Tibial nerve (tissue), 4 donors: Measurements from ENCODE around the gene CINP. TPM values are rescaled to one million over a fixed set of nuclear protein-coding genes. Genes with fewer than 3 reads are reported as not detected.
"Not testable (repeated sequence)": the region's sequence is repeated elsewhere in the genome, so short reads cannot be mapped to it uniquely, and the experiment has no call there.

Source experiments
- DNase-seq, 2 donors: peaks; one replicate each; pipeline ENCODE4 v3.0.0-alpha.2; 2019; ENCODE audit warnings: low spot score in 2 of 2
- H3K27ac ChIP-seq, 4 donors: fragments of 200-600 bp; sonication (generic) in 3 of 4; one replicate each; pipeline ENCODE4 v1.5.1; 2017 to 2019; ENCODE audit warnings: mild to moderate bottlenecking in 1 of 4
- H3K27me3 ChIP-seq, 2 donors: fragments of 200-600 bp; sonication (generic) in 1 of 2; one replicate each; pipeline versions ENCODE4 v1.5.1 to v1.6.0; 2017 to 2019
- H3K36me3 ChIP-seq, 3 donors: fragments of 200-600 bp; sonication (generic); one replicate each; pipeline ENCODE4 v1.5.1; 2018 to 2019
- H3K4me1 ChIP-seq, 4 donors: fragments of 200-600 bp; sonication (generic) in 3 of 4; one replicate each; pipeline ENCODE4 v1.5.1; 2017 to 2019
- H3K4me3 ChIP-seq, 4 donors: fragments of 200-600 bp; sonication (generic) in 3 of 4; one replicate each; pipeline ENCODE4 v1.5.1; 2017 to 2019; ENCODE audit warnings: mild to moderate bottlenecking in 1 of 4, moderate library complexity in 1 of 4
- H3K9me3 ChIP-seq, 4 donors: fragments of 200-600 bp; sonication (generic) in 3 of 4; one replicate each; pipeline ENCODE4 v1.5.1; 2017 to 2019
- CTCF ChIP-seq, 5 experiments: fragments of 200-600 bp in 3 of 5; fragments of 450-650 bp in 2 of 5; sonication (generic) in 3 of 5; IDR thresholded peaks; one replicate each; pipeline ENCODE4 v1.5.1; 2016 to 2019; ENCODE audit warnings: antibody characterized with exemption in 5 of 5, mild to moderate bottlenecking in 3 of 5, moderate library complexity in 2 of 5
- EP300 ChIP-seq, 2 donors: sonication (generic); formaldehyde crosslinking; IDR thresholded peaks; one replicate each; pipeline ENCODE4 v1.6.1; 2017; ENCODE audit warnings: antibody characterized with exemption in 2 of 2, mild to moderate bottlenecking in 1 of 2
- POLR2A ChIP-seq, 2 donors: fragments of 450-650 bp; IDR thresholded peaks; one replicate each; pipeline ENCODE4 v1.6.1; 2017; ENCODE audit warnings: antibody characterized with exemption in 2 of 2, mild to moderate bottlenecking in 2 of 2, moderate library complexity in 2 of 2
- WGBS, 2 donors: methylation state at CpG; one replicate each; pipeline ENCODE4 v1.1.5; 2018; 5-methylcytosine and 5-hydroxymethylcytosine counted together
- total RNA-seq, 4 donors: library from RNA; depleted of rRNA; stranded (reverse); fragments of >200 nt; gene quantifications; one replicate each; pipeline ENCODE4 v1.1.0, GENCODE V29; 2016

The CINP gene
- total RNA-seq, 4 donors from 2014 or later = 21.2 to 40.2 (median 31.2) TPM

DNA sequence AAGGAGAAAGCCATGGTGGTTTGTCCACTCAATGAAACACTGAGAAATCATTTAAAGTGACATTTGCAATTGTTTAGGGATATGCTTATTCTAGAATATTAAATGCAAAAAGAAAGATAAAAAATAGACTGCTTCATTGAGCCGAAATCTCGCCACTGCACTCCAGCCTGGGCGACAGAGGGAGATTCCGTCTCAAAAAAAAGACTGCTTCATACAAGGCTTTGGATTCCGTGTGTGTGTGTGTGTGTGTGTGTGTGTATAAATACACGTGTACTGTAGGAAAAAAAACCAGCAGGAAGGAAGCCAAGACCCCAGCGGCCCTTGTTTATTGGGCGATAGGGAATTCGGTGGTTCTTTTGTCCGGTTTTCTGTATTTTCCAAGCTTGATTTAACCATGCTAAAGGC lies 46.4 kb downstream of the CINP start:
- Histone ChIP-seq H3K9me3 (no peaks in the 10 kb centered on the region), H3K27me3 (no peaks in the 10 kb centered on the region), H3K4me1 (peaks cover 0 to 59% (median 11%) of the 10 kb centered on the region in 4 donors), H3K27ac (peak overlapping the region; percentile 75 to 88 (median 78)), H3K36me3 (no peaks in the 10 kb centered on the region), H3K4me3 (peak overlapping the region; percentile 40 to 62 (median 52))
- TF ChIP-seq EP300 (IDR thresholded peaks at IDR 0.05) (no peak), POLR2A (IDR thresholded peaks at IDR 0.05) (no peak), CTCF (IDR thresholded peaks at IDR 0.05) (no peak)
- 0 to 2% methylated on average over 10 of the region's 10 CpGs for WGBS, 2 donors
- peak in 1 of 2 donors; percentile 70 for DNase-seq

GRCh38 chr14:102315121-102315520 lies 47.6 kb downstream of the CINP start:
- Histone ChIP-seq H3K4me1 (peaks cover 0 to 47% (median 5%) of the 10 kb centered on the region in 4 donors), H3K4me3 (no peak overlapping the region), H3K27me3 (no peaks in the 10 kb centered on the region), H3K36me3 (no peaks in the 10 kb centered on the region), H3K27ac (peak overlapping the region in 2 of 4 donors; percentile 78 to 88), H3K9me3 (no peaks in the 10 kb centered on the region)
- DNase-seq = no peak
- WGBS, 2 donors = 93 to 94% methylated on average over 6 of the region's 6 CpGs
- TF ChIP-seq EP300 (IDR thresholded peaks at IDR 0.05) = no peak

DNA sequence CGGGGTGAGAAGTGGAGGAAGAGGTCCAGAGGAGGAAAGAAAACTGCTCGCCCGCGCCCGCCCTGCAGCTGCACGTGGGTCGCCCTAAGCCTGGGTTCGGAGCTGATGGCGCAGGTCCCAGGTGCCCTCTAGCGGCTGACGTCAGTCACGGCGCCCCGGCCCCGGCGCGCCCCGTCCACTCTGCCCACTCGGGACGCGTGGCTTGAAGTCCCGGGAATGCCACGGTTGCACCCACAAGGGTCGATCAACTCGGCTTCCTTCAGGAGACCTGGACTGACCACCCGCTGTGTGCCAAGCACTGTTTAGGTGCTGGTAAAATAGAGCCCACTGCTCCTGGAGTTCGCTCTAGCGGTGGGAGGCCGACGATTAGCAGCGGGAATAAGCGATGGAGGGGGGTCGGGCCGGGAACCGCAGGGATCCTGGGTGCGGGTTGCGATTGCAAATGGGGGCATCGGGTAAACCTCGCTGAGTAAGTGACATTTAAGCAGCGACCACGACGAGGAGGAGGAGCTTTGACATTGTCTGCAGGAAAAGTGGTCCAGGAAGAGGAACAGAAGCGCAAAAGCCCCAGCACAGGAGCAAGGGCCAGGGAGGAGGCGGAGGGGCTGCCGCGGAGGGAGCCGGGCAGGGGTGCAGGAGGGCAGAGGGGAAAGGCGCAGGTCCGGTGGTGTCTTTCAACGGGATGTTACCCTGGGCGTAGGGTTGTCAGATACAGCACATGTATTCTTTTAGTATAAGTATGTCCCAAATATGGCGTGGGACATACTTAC lies 48.3 kb downstream of the CINP start:
- Histone ChIP-seq H3K4me3 (peak overlapping the region; percentile 30 to 60 (median 43)), H3K4me1 (peaks cover 0 to 45% (median 4%) of the 10 kb centered on the region in 4 donors), H3K27me3 (no peaks in the 10 kb centered on the region), H3K36me3 (no peaks in the 10 kb centered on the region), H3K9me3 (no peaks in the 10 kb centered on the region), H3K27ac (peak overlapping the region; percentile 31 to 88 (median 62))
- 9 to 11% methylated on average over 52 of the region's 52 CpGs for WGBS, 2 donors
- peak; percentile 75 for DNase-seq
- peak; percentile 95 to 98 (median 97) for TF ChIP-seq CTCF (IDR thresholded peaks at IDR 0.05)
- peak; percentile 48 to 69 for TF ChIP-seq EP300 (IDR thresholded peaks at IDR 0.05)
- no peak for TF ChIP-seq POLR2A (IDR thresholded peaks at IDR 0.05)

GRCh38 chr14:102304611-102305506 lies 57.8 kb downstream of the CINP start, which contains the start of gene MOK:
Gene MOK (minus strand): TSS chr14:102305164. CDS start chr14:102304968, 196 bp downstream.
- Histone ChIP-seq H3K27ac (peak within 1 kb of the TSS in 3 of 4 donors; percentile 58 to 76 (median 69)), H3K27me3 (no peaks in the 10 kb centered on the region), H3K4me3 (peak within 1 kb of the TSS; percentile 48 to 70 (median 62)), H3K9me3 (no peaks in the 10 kb centered on the region), H3K36me3 (no peaks in the 10 kb centered on the region), H3K4me1 (peaks cover 0 to 14% (median 0%) of the 10 kb centered on the region in 4 donors)
- 1 to 2% methylated on average over 49 to 50 of the region's 53 CpGs for WGBS, 2 donors
- peak; percentile 90 to 91 for DNase-seq
- TF ChIP-seq EP300 (IDR thresholded peaks at IDR 0.05) (peak; percentile 67 to 84), CTCF (IDR thresholded peaks at IDR 0.05) (peak in 1 of 5 experiments; percentile 32), POLR2A (IDR thresholded peaks at IDR 0.05) (no peak)

GRCh38 chr14:102303664-102304063 lies 59.0 kb downstream of the CINP start:
- no peak overlapping the region for H3K4me3 ChIP-seq

GRCh38 chr14:102298303-102299070 lies 64.2 kb downstream of the CINP start:
- H3K27me3 ChIP-seq, H3K27ac ChIP-seq, H3K4me3 ChIP-seq, DNase-seq, H3K9me3 ChIP-seq: not testable (repeated sequence)
- H3K36me3 ChIP-seq = peaks cover 0 to 15% (median 0%) of the 10 kb centered on the region in 3 donors
- WGBS, 2 donors = 88 to 91% methylated on average over 12 of the region's 12 CpGs
- H3K4me1 ChIP-seq = peaks cover 0 to 15% (median 0%) of the 10 kb centered on the region in 4 donors

More at GRCh38 chr14:102303664-102304063, 59.0 kb downstream of the CINP start:
- peaks cover 0 to 14% (median 0%) of the 10 kb centered on the region in 4 donors for H3K4me1 ChIP-seq
- peaks cover 0 to 2% (median 0%) of the 10 kb centered on the region in 3 donors for H3K36me3 ChIP-seq
- WGBS, 2 donors = 86 to 93% methylated on average over 3 of the region's 3 CpGs
- no peaks in the 10 kb centered on the region for H3K9me3 ChIP-seq
- H3K27me3 ChIP-seq = no peaks in the 10 kb centered on the region
- H3K27ac ChIP-seq = no peak overlapping the region
- DNase-seq = no peak
- TF ChIP-seq POLR2A (IDR thresholded peaks at IDR 0.05) = no peak
- TF ChIP-seq EP300 (IDR thresholded peaks at IDR 0.05) = no peak
- TF ChIP-seq CTCF (IDR thresholded peaks at IDR 0.05) = no peak
